GM18520 (cell line): ENCODE data around the gene CNTNAP1.
"Not testable (repeated sequence)": the region's sequence is repeated elsewhere in the genome, so short reads cannot be mapped to it uniquely, and the experiment has no call there.

Source experiments
- ATAC-seq: cut with Tn5 transposase; IDR thresholded peaks from one replicate; pipeline ENCODE4 v1.9.1; 2021; ENCODE audit not compliant: unreplicated experiment

CNTNAP1 gene

GRCh38 chr17:42681976-42682721 is at the start of gene CNTNAP1:
CNTNAP1 (plus strand) TSS chr17:42682531; CDS start chr17:42682830, 299 bp downstream.
- ATAC-seq: no peak

- ATAC-seq: no peak
These were observed 49.3 kb upstream of the CNTNAP1 start for GRCh38 chr17:42632949-42633444.

GRCh38 chr17:42639525-42640113 is 42.7 kb upstream of the CNTNAP1 start:
- ATAC-seq: no peak

- no peak for ATAC-seq
These were observed 42.2 kb upstream of the CNTNAP1 start for GRCh38 chr17:42640121-42640520.

DNA sequence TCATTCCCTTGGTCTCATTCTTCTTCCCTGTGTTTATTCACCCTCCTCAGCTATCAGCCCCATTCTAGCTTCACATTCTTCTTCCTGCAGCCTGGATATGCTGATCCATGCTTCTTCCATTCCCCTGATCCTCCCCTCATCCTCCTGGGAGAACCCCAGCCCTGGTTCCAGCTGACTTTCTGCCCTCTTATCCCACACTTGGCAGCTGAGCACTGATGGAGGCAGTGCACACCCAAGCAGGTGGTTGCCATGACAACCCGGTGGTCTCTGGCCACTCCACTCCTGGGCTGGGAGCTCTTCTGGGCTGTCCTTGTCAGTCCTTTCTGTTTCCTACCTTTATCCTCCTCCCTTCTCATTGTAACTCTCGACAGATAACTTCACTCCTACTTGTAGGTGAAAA is 40.0 kb upstream of the CNTNAP1 start:
- no peak for ATAC-seq

DNA sequence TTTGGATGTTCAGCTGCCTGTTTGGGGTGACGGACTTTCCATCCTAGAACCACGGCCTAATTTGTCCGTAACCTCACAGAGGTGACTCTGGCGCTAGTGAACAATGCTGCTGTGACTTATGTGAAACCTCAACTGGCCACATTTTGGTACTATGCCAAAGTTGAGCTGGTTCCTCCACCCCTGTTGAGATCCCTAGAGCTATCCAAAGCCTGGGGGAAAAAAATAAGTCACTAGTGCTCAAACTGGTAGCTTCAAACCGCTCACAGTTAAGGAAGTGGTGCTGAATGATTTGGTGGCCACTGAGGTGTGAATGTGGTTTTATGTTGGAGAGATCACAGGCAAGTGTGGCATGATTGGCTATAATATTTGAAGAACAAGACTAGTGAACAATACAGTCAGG is 34.6 kb upstream of the CNTNAP1 start:
- ATAC-seq: no peak

- no peak for ATAC-seq
These were observed 30.9 kb upstream of the CNTNAP1 start for GRCh38 chr17:42651392-42651791.

DNA sequence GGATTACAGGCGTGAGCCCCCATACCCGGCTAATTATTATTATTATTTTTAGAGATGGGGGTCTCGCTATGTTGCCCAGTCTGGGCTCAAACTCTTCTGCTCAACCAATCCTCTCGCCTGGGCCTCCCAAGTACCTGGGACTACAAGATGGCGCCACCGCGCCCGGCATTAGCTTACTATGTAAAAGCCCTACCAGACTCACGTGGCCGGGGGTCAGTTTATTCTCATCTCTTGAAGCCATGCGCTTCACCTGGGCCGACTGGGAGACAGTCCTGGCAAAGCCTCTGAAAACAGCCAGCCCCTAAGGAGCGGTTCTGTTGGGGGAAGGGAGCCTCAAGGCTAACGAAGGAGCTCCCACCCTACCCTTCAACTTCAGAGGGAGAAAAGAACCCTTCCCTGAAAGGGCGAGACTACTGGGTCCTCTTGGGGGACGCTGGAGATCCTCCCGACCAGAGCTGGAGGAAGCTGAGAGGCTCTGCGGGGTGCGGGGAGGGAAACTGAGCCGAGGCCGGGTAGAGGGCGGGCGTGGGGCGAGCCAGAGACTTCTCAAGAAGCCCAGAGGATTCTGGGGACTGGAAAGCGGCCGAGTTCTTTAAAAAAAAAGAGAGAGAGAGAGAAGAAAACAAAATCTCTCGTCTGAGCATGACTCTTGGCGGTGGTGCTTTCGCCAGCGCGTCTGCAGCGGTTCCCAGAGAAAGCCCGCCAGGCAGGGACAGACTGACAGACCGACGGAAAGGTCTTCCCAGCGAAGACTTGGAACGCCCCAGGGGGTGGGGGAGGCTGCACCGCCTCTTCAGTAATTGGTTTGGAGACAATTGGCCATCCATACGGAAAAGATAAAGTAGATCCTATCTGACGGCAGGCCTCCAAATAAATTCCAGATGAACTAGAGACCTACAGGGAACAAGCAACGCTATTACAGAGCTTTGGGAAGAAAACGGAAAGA is 28.9 kb upstream of the CNTNAP1 start:
- ATAC-seq: no peak

DNA sequence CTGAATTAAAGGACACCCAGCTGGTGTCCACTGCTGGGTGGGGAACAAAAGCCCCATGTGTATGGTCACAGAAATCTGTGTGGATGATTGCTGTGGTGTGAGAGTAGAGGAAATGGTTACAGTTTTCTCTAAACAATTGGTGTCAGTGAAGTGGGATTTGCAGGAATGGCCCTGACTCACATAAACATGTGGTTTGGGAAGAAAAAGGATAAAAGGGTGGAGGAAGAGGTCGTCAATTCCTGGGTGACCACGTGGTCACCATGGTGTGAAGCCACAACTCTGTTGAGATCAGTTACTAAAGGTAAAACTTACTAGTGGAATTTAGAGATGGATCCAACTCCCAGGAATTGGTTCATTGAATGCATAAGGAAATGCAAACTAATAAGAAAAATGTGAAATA is 26.8 kb upstream of the CNTNAP1 start:
- ATAC-seq: no peak

- no peak for ATAC-seq
These were observed 24.3 kb upstream of the CNTNAP1 start for GRCh38 chr17:42657824-42658588.

DNA sequence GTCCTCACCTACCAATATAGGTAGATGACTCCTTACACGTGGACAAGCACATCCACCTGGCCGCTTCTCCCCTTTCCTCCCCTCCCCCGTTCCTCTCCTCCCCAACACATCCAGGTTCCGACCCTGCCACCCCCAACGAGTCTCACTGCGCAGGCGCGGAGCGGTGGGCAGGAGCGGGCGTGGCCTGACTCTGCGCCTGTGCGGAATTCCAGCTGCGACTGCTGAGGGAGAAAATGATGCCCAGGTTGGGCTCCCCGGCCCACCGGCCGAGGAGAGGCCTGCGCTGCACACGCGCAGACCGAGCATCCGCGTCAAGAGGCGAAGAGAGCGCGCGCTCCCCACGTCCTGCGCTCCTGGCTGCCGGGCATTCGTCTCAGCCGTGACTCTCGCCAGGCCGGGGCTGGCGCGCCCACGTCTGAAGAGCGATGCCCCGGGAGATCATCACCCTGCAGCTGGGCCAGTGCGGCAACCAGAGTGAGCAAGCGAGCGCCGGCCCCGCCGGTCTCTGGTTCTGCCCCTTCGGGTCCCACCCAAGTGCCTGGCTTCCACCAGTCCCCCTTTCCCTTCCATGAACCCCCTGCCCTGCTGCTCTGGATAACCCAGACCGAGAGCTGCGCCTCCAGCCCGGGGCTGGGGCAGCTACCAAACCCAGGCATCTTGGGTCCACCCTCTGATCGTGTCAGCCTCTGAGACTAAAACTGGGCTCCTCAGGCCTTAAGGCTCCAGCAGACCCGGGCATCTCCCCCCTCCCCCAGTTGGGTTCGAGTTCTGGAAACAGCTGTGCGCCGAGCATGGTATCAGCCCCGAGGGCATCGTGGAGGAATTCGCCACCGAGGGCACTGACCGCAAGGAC is 23.0 kb upstream of the CNTNAP1 start, which contains the start of gene TUBG2:
Gene TUBG2, plus strand, starts transcription at position 206 of the 853 bp plus-strand sequence. Its CDS starts 220 bp downstream, at position 426.
- ATAC-seq: no peak

GRCh38 chr17:42659932-42660274 is 22.4 kb upstream of the CNTNAP1 start:
- not testable (repeated sequence) for ATAC-seq

DNA sequence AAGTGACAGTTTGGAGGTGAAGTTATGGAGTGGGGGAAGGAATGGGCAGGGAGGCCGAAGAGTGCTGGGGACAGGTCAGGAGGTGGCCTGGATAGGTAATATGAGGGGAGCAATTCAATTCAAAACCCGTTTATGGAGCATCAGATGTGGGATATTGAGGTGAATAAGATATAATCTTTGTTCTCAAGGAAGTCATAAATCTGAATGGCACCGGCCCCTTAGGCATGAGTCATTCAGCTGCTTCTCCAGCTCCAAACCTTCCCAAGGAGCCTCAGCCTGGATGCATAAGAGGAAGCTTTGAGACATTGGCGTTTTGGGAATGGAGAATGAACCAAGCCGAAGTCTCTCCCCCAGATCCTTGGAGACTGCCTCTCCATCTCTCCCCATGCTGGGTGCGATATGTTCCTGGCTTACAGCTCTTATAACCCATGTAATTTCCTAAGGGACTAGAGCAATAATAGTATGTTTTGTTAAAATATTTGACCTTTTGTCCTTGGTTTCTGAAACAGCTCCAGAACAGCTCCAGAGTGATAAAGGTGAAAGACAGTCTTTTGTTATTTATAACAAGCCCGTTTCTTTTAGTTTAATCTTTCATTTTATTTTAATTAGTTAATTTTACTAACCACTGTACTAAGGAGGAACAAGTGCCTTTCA is 21.5 kb upstream of the CNTNAP1 start:
- ATAC-seq: no peak

GRCh38 chr17:42665581-42666001 is 16.7 kb upstream of the CNTNAP1 start:
- ATAC-seq: no peak

GRCh38 chr17:42666126-42666525 is 16.2 kb upstream of the CNTNAP1 start:
- ATAC-seq: not testable (repeated sequence)

- no peak for ATAC-seq
These were observed 15.0 kb upstream of the CNTNAP1 start for GRCh38 chr17:42667088-42667951.

DNA sequence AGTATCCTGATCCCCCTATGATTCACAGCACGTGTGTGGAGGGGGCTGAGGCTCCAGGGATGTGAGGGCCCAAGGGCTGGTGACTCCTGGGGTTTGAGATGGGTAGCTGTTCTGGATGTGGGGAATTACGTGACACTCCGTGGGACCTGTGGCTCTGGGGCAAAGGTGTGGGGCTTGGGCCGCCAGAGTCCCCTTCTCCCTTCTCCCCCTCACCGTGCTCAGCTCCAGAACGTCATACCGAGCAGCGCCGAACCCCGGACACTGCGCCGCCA is 12.7 kb upstream of the CNTNAP1 start:
- no peak for ATAC-seq

GRCh38 chr17:42669977-42670788 is 12.1 kb upstream of the CNTNAP1 start:
- no peak for ATAC-seq
